Fibroblast of lung (primary cell): ENCODE measurements around the gene BCL6. TPM values are rescaled to one million over a fixed set of nuclear protein-coding genes. Genes with fewer than 3 reads are reported as not detected.

Source experiments
- DNase-seq, 2 donors: peaks; one replicate each; pipeline versions ENCODE4 v3.0.0 to v3.0.0-alpha.2; 2010; ENCODE audit warnings: low read depth in 2 of 2
- H2AFZ ChIP-seq: 2 replicates; pipeline ENCODE4 v1.5.1; 2012; ENCODE audit warnings: low read length, control low read depth, inconsistent platforms
- H3K27ac ChIP-seq: 2 replicates; pipeline ENCODE4 v1.5.1; 2011; ENCODE audit warnings: low read length, control low read depth; ENCODE audit not compliant: insufficient read depth
- H3K27me3 ChIP-seq: 2 replicates; pipeline ENCODE4 v1.5.1; 2011; ENCODE audit warnings: mild to moderate bottlenecking, low read length; ENCODE audit not compliant: control insufficient read depth, insufficient read depth
- H3K36me3 ChIP-seq: 2 replicates; pipeline ENCODE4 v1.5.1; 2011; ENCODE audit warnings: low read length; ENCODE audit not compliant: control insufficient read depth, insufficient read depth
- H3K4me1 ChIP-seq: 2 replicates; pipeline ENCODE4 v1.5.1; 2011; ENCODE audit warnings: low read length; ENCODE audit not compliant: control insufficient read depth, insufficient read depth; ENCODE audit errors: extremely low read depth
- H3K4me2 ChIP-seq: 2 replicates; pipeline ENCODE4 v1.5.1; 2011; ENCODE audit warnings: low read length, control low read depth; ENCODE audit not compliant: insufficient read depth; ENCODE audit errors: extremely low read depth
- H3K4me3 ChIP-seq, 4 experiments: fragments of 200-600 bp in 1 of 4; sonication (generic) in 1 of 4; replicated peaks in 1 of 4; 2 replicates each; pipeline ENCODE4 v1.5.1; 2011 to 2016; ENCODE audit warnings: low read length in 4 of 4, low read depth in 3 of 4, mild to moderate bottlenecking in 3 of 4, control low read depth in 2 of 4, inconsistent platforms in 1 of 4, mixed read lengths in 1 of 4; ENCODE audit not compliant: insufficient read depth in 1 of 4; ENCODE audit errors: control extremely low read depth in 1 of 4
- H3K79me2 ChIP-seq: 2 replicates; pipeline ENCODE4 v1.5.1; 2012; ENCODE audit warnings: mild to moderate bottlenecking, low read length, inconsistent platforms; ENCODE audit not compliant: control insufficient read depth, insufficient read depth
- H3K9ac ChIP-seq: 2 replicates; pipeline ENCODE4 v1.5.1; 2011; ENCODE audit warnings: mild to moderate bottlenecking, low read length, control low read depth; ENCODE audit not compliant: insufficient read depth
- H3K9me3 ChIP-seq: 2 replicates; pipeline ENCODE4 v1.5.1; 2012; ENCODE audit warnings: low read depth, low read length; ENCODE audit not compliant: control insufficient read depth, insufficient read depth
- H4K20me1 ChIP-seq: 2 replicates; pipeline ENCODE4 v1.5.1; 2011; ENCODE audit warnings: low read length; ENCODE audit not compliant: control insufficient read depth, insufficient read depth; ENCODE audit errors: extremely low read depth
- CTCF ChIP-seq, 2 donors: IDR thresholded peaks in 1 of 2; conservative IDR thresholded peaks in 1 of 2; 1 replicate in 1 of 2; 2 replicates in 1 of 2; pipeline ENCODE4 v1.5.1; 2011 to 2012; ENCODE audit warnings: low read length in 2 of 2, control low read depth in 1 of 2, inconsistent platforms in 1 of 2, low read depth in 1 of 2, mild to moderate bottlenecking in 1 of 2
- EZH2 ChIP-seq: IDR thresholded peaks from 2 replicates; pipeline ENCODE4 v1.5.1; 2012; ENCODE audit warnings: low read length, control low read depth, mild to moderate bottlenecking; ENCODE audit errors: missing control alignments
- polyA plus RNA-seq, 2 donors: library from polyadenylated mRNA; depleted of rRNA in 1 of 2; stranded (reverse) in 1 of 2; unstranded in 1 of 2; fragments of >200 nt; gene quantifications; 2 replicates each; pipeline ENCODE4 v1.2.1, GENCODE V29; 2011 to 2012; ENCODE audit warnings: missing spikeins in 1 of 2
- total RNA-seq: library from RNA; depleted of rRNA; stranded (reverse); fragments of >200 nt; gene quantifications from 2 replicates; pipeline ENCODE4 v1.2.1, GENCODE V29; 2014

BCL6 gene
- total and polyA plus RNA-seq, 2 donors (not counting 1 experiment from before 2014, with no cell fraction given): 12.7 to 46.6 TPM

- peaks cover 27% of the 10 kb centered on the region for H3K4me1 ChIP-seq
- H3K9me3 ChIP-seq: no peaks in the 10 kb centered on the region
- peak overlapping the region; percentile 21 for H2AFZ ChIP-seq
- H3K79me2 ChIP-seq: peaks cover 71% of the 10 kb centered on the region
- H3K4me3 ChIP-seq: peak overlapping the region; percentile 30 to 95 (median 67)
- peaks cover 5% of the 10 kb centered on the region for H3K36me3 ChIP-seq
- peak overlapping the region; percentile 75 for H3K9ac ChIP-seq
- H3K4me2 ChIP-seq: peak overlapping the region; percentile 100
- H3K27ac ChIP-seq: peak overlapping the region; percentile 93
- TF ChIP-seq CTCF (conservative IDR thresholded peaks at IDR 0.05 in 1 of 2, IDR thresholded peaks at IDR 0.05 in 1 of 2; ENCODE audit: low read depth in 1 of 2, low read length in 2 of 2) (no peak), EZH2 (no peak)
- no peaks in the 10 kb centered on the region for H3K27me3 ChIP-seq
- H4K20me1 ChIP-seq: peaks cover 4% of the 10 kb centered on the region
- no peak for DNase-seq
Measured at GRCh38 chr3:187738071-187738330, 7.3 kb downstream of the BCL6 start.

GRCh38 chr3:187737368-187738070, 7.7 kb downstream of the BCL6 start:
- peak overlapping the region; percentile 21 for H2AFZ ChIP-seq
- peaks cover 5% of the 10 kb centered on the region for H3K36me3 ChIP-seq
- peaks cover 66% of the 10 kb centered on the region for H3K79me2 ChIP-seq
- no peak for TF ChIP-seq EZH2
- no peak for TF ChIP-seq CTCF (conservative IDR thresholded peaks at IDR 0.05 in 1 of 2, IDR thresholded peaks at IDR 0.05 in 1 of 2; ENCODE audit: low read depth in 1 of 2, low read length in 2 of 2)
- no peaks in the 10 kb centered on the region for H3K27me3 ChIP-seq
- no peaks in the 10 kb centered on the region for H3K9me3 ChIP-seq
- H3K4me1 ChIP-seq: peaks cover 27% of the 10 kb centered on the region
- peak overlapping the region; percentile 30 to 95 (median 67) for H3K4me3 ChIP-seq
- H4K20me1 ChIP-seq: peaks cover 4% of the 10 kb centered on the region
- peak overlapping the region; percentile 75 for H3K9ac ChIP-seq
- peak overlapping the region; percentile 93 for H3K27ac ChIP-seq
- H3K4me2 ChIP-seq: peak overlapping the region; percentile 100
- DNase-seq: peak; percentile 70 to 75

- Histone ChIP-seq H3K9me3 (no peaks in the 10 kb centered on the region), H2AFZ (no peak overlapping the region), H3K4me2 (peak overlapping the region; percentile 100), H3K27me3 (no peaks in the 10 kb centered on the region), H4K20me1 (peaks cover 4% of the 10 kb centered on the region), H3K4me1 (peaks cover 27% of the 10 kb centered on the region), H3K79me2 (peaks cover 62% of the 10 kb centered on the region), H3K4me3 (peak overlapping the region; percentile 30 to 95 (median 67)), H3K9ac (no peak overlapping the region), H3K36me3 (peaks cover 5% of the 10 kb centered on the region), H3K27ac (peak overlapping the region; percentile 93)
- TF ChIP-seq EZH2 (no peak), CTCF (conservative IDR thresholded peaks at IDR 0.05 in 1 of 2, IDR thresholded peaks at IDR 0.05 in 1 of 2; ENCODE audit: low read depth in 1 of 2, low read length in 2 of 2) (no peak)
- DNase-seq: no peak
Measured at GRCh38 chr3:187737006-187737367, 8.3 kb downstream of the BCL6 start.
